ENCODE data around the gene RASD2. TPM values are rescaled to one million over a fixed set of nuclear protein-coding genes. Genes with fewer than 3 reads are reported as not detected.

Gene RASD2
- total RNA-seq, 1 experiment from 2014 or later = not detected

- H3K27ac Mint-ChIP-seq (ENCODE audit: low read depth, unreplicated experiment) = no peak overlapping the region
- H3K4me1 Mint-ChIP-seq (ENCODE audit: insufficient read depth, unreplicated experiment) = no peaks in the 10 kb centered on the region
- TF ChIP-seq CTCF (IDR thresholded peaks at IDR 0.05; ENCODE audit: unreplicated experiment) = no peak
- ChIA-PET CTCF (interaction anchor here (0.6 kb wide), 1 partner anchor 130 kb away, joined by 3 read pairs; no protein-coding TSS in a partner anchor), POLR2A (interaction anchor here (0.5 kb wide), 1 partner anchor 8 kb away, joined by 3 read pairs; no protein-coding TSS in a partner anchor)
- intact Hi-C loops (cut with micrococcal nuclease) = no loop called here
- BruUV-seq (replicated peaks) = no TSS peak
- H3K4me3 Mint-ChIP-seq (ENCODE audit: unreplicated experiment) = no peak overlapping the region
- H3K36me3 Mint-ChIP-seq (ENCODE audit: insufficient read depth, unreplicated experiment) = peaks cover 5% of the 10 kb centered on the region
- no peak for DNase-seq (ENCODE audit: unreplicated experiment)
- H3K27me3 Mint-ChIP-seq (ENCODE audit: insufficient read depth, unreplicated experiment) = peaks cover 24% of the 10 kb centered on the region
- no peaks in the 10 kb centered on the region for H3K9me3 Mint-ChIP-seq (ENCODE audit: unreplicated experiment)
These were observed 43.8 kb upstream of the RASD2 start for GRCh38 chr22:35496768-35497312.

- intact Hi-C loops (cut with micrococcal nuclease) = no loop called here
- ChIA-PET POLR2A (no interaction called here), CTCF (interaction anchor here (1.0 kb wide), 1 partner anchor 30 kb away, joined by 3 read pairs; no protein-coding TSS in a partner anchor)
- no peak for DNase-seq (ENCODE audit: unreplicated experiment)
- Mint-ChIP-seq H3K27ac (ENCODE audit: low read depth, unreplicated experiment) (no peak overlapping the region), H3K4me1 (ENCODE audit: insufficient read depth, unreplicated experiment) (no peaks in the 10 kb centered on the region), H3K9me3 (ENCODE audit: unreplicated experiment) (no peaks in the 10 kb centered on the region), H3K36me3 (ENCODE audit: insufficient read depth, unreplicated experiment) (peaks cover 5% of the 10 kb centered on the region), H3K27me3 (ENCODE audit: insufficient read depth, unreplicated experiment) (peaks cover 24% of the 10 kb centered on the region), H3K4me3 (ENCODE audit: unreplicated experiment) (no peak overlapping the region)
- BruUV-seq (replicated peaks) = no TSS peak
- no peak for TF ChIP-seq CTCF (IDR thresholded peaks at IDR 0.05; ENCODE audit: unreplicated experiment)
These were observed 42.4 kb upstream of the RASD2 start for GRCh38 chr22:35498026-35498800.

- Mint-ChIP-seq H3K9me3 (ENCODE audit: unreplicated experiment) (no peaks in the 10 kb centered on the region), H3K27ac (ENCODE audit: low read depth, unreplicated experiment) (no peak overlapping the region), H3K4me3 (ENCODE audit: unreplicated experiment) (no peak overlapping the region), H3K27me3 (ENCODE audit: insufficient read depth, unreplicated experiment) (peaks cover 24% of the 10 kb centered on the region), H3K4me1 (ENCODE audit: insufficient read depth, unreplicated experiment) (no peaks in the 10 kb centered on the region), H3K36me3 (ENCODE audit: insufficient read depth, unreplicated experiment) (no peaks in the 10 kb centered on the region)
- TF ChIP-seq CTCF (IDR thresholded peaks at IDR 0.05; ENCODE audit: unreplicated experiment) = no peak
- no TSS peak for BruUV-seq (replicated peaks)
- DNase-seq (ENCODE audit: unreplicated experiment) = no peak
- intact Hi-C loops (cut with micrococcal nuclease) = no loop called here
- CTCF ChIA-PET = interaction anchor here (0.7 to 1.5 kb wide), 2 partner anchors 72 to 203 kb away, joined by 4 to 5 read pairs; no protein-coding TSS in a partner anchor
- POLR2A ChIA-PET = interaction anchor here (0.8 kb wide), 1 partner anchor 8 kb away, joined by 3 read pairs; no protein-coding TSS in a partner anchor
These were observed 37.8 kb upstream of the RASD2 start for GRCh38 chr22:35502836-35503235.

- DNase-seq (ENCODE audit: unreplicated experiment) = no peak
- Mint-ChIP-seq H3K9me3 (ENCODE audit: unreplicated experiment) (no peaks in the 10 kb centered on the region), H3K27ac (ENCODE audit: low read depth, unreplicated experiment) (no peak overlapping the region), H3K36me3 (ENCODE audit: insufficient read depth, unreplicated experiment) (peaks cover 6% of the 10 kb centered on the region), H3K27me3 (ENCODE audit: insufficient read depth, unreplicated experiment) (peaks cover 2% of the 10 kb centered on the region), H3K4me1 (ENCODE audit: insufficient read depth, unreplicated experiment) (no peaks in the 10 kb centered on the region), H3K4me3 (ENCODE audit: unreplicated experiment) (no peak overlapping the region)
- intact Hi-C loops (cut with micrococcal nuclease) = no loop called here
- POLR2A ChIA-PET = no interaction called here
- BruUV-seq (replicated peaks) = no TSS peak
- CTCF ChIA-PET = no interaction called here
- no peak for TF ChIP-seq CTCF (IDR thresholded peaks at IDR 0.05; ENCODE audit: unreplicated experiment)
These were observed 35.0 kb upstream of the RASD2 start for GRCh38 chr22:35505399-35506258.
